ENCODE measurements around the gene CARD6. TPM values are rescaled to one million over a fixed set of nuclear protein-coding genes. Genes with fewer than 3 reads are reported as not detected.
A peak's percentile ranks its signal among the peaks of the same experiment; 100 is the strongest.

CARD6 gene
- total and polyA plus RNA-seq, 2 of the 13 experiments (the other 11 are each of a cell fraction or from before 2014, with no cell fraction given), result 0.33 to 1.4 TPM

DNA sequence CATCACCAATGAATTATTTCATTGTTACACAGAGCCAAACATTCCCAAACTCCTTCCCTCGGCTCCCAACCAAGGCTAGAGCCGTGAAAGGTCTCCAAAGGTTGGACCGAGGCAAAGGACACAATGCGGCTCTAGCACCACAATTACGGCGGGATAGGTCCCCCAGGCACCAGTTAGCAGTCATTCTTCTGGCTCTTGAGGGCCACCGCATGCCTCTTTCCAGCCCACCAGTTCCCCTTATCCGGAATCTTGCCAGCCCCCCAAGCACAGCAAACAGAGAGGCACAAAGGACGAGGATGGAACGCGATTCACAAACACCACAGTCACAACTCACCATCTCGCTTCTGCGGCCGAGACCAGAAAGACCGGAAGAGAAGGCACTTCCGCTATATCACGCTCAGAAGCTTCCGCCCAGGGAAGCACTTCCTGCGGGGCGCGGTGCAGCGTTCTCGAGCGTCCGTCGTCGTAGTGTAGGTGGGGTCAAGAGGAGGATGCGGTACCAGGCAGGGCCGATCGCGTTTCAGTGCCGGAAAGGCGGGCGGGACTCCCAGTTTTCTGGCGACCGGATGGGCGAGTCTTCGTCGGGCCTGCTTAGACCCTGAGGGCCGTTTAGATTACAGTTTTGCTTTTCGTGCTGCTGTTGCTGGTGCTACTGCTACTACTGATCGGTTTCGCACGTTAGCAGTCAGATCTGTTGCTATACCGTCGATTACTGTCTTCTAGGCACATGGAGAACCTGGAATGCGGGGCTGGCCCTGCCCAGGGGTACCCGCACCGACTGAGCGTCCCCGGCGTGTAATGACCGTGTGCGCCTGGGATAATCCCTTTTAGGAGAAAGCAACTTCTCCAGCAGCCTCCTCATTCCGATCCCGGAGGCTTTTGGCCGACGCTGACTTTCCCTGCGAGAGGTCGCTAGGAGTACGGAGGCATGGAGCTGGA is 6.0 kb upstream of the CARD6 start, which contains the start of gene RPL37 (continued):
- TF ChIP-seq KLF12 (CRISPR knock-in tag; IDR thresholded peaks at IDR 0.05; ENCODE audit: borderline replicate concordance) (peak; percentile 95), RCOR2 (CRISPR knock-in tag; IDR thresholded peaks at IDR 0.05) (peak; percentile 55; the same call in 1 of the 2 replicates), ZNF546 (CRISPR knock-in tag; conservative IDR thresholded peaks at IDR 0.05) (peak; percentile 86), SMARCE1 (IDR thresholded peaks at IDR 0.05; ENCODE audit: borderline replicate concordance) (no peak), ZNF484 (CRISPR knock-in tag; IDR thresholded peaks at IDR 0.05; ENCODE audit: borderline replicate concordance, low read depth) (0 out of 2 replicates have a peak, but pooled peaks have one; percentile 20), ZNF781 (CRISPR knock-in tag; IDR thresholded peaks at IDR 0.05; ENCODE audit: borderline replicate concordance, not compliant biosample characterization) (peak; percentile 70), BHLHE40 (IDR thresholded peaks at IDR 0.05; ENCODE audit: low read length) (0 out of 2 replicates have a peak, but pooled peaks have one; percentile 16), KLF11 (CRISPR knock-in tag; IDR thresholded peaks at IDR 0.05) (peak; percentile 95; the same call in 1 of the 2 replicates), ARNT (IDR thresholded peaks at IDR 0.05) (no peak), RNF2 (conservative IDR thresholded peaks at IDR 0.05; ENCODE audit: low read depth) (peak; percentile 92)
- TF ChIP-seq, protein P1, sequence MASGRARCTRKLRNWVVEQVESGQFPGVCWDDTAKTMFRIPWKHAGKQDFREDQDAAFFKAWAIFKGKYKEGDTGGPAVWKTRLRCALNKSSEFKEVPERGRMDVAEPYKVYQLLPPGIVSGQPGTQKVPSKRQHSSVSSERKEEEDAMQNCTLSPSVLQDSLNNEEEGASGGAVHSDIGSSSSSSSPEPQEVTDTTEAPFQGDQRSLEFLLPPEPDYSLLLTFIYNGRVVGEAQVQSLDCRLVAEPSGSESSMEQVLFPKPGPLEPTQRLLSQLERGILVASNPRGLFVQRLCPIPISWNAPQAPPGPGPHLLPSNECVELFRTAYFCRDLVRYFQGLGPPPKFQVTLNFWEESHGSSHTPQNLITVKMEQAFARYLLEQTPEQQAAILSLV (CRISPR knock-in tag; IDR thresholded peaks at IDR 0.05; ENCODE audit: borderline replicate concordance), result peak; percentile 98
- TF ChIP-seq, protein P2, sequence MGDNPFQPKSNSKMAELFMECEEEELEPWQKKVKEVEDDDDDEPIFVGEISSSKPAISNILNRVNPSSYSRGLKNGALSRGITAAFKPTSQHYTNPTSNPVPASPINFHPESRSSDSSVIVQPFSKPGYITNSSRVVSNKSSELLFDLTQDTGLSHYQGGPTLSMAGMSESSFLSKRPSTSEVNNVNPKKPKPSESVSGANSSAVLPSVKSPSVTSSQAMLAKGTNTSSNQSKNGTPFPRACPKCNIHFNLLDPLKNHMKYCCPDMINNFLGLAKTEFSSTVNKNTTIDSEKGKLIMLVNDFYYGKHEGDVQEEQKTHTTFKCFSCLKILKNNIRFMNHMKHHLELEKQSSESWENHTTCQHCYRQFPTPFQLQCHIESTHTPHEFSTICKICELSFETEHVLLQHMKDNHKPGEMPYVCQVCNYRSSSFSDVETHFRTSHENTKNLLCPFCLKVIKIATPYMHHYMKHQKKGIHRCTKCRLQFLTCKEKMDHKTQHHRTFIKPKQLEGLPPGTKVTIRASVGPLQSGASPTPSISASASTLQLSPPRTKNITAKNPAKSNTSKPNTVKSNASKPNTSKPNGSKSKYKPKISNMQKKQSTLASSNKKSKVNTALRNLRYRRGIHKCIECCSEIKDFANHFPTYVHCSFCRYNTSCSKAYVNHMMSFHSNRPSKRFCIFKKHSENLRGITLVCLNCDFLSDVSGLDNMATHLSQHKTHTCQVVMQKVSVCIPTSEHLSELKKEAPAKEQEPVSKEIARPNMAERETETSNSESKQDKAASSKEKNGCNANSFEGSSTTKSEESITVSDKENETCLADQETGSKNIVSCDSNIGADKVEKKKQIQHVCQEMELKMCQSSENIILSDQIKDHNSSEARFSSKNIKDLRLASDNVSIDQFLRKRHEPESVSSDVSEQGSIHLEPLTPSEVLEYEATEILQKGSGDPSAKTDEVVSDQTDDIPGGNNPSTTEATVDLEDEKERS (CRISPR knock-in tag; IDR thresholded peaks at IDR 0.05), result peak; percentile 90
- TF ChIP-seq, protein P3, sequence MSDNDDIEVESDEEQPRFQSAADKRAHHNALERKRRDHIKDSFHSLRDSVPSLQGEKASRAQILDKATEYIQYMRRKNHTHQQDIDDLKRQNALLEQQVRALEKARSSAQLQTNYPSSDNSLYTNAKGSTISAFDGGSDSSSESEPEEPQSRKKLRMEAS (IDR thresholded peaks at IDR 0.05), result peak; percentile 95
- TF ChIP-seq, protein P4, sequence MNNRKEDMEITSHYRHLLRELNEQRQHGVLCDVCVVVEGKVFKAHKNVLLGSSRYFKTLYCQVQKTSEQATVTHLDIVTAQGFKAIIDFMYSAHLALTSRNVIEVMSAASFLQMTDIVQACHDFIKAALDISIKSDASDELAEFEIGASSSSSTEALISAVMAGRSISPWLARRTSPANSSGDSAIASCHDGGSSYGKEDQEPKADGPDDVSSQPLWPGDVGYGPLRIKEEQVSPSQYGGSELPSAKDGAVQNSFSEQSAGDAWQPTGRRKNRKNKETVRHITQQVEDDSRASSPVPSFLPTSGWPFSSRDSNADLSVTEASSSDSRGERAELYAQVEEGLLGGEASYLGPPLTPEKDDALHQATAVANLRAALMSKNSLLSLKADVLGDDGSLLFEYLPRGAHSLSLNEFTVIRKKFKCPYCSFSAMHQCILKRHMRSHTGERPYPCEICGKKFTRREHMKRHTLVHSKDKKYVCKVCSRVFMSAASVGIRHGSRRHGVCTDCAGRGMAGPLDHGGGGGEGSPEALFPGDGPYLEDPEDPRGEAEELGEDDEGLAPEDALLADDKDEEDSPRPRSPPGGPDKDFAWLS (CRISPR knock-in tag; IDR thresholded peaks at IDR 0.05; ENCODE audit: borderline replicate concordance), result no peak
- TF ChIP-seq, protein P5, sequence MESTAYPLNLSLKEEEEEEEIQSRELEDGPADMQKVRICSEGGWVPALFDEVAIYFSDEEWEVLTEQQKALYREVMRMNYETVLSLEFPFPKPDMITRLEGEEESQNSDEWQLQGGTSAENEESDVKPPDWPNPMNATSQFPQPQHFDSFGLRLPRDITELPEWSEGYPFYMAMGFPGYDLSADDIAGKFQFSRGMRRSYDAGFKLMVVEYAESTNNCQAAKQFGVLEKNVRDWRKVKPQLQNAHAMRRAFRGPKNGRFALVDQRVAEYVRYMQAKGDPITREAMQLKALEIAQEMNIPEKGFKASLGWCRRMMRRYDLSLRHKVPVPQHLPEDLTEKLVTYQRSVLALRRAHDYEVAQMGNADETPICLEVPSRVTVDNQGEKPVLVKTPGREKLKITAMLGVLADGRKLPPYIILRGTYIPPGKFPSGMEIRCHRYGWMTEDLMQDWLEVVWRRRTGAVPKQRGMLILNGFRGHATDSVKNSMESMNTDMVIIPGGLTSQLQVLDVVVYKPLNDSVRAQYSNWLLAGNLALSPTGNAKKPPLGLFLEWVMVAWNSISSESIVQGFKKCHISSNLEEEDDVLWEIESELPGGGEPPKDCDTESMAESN (CRISPR knock-in tag; conservative IDR thresholded peaks at IDR 0.05), result peak; percentile 86
